ENCODE results near the gene ADGRV1.

ADGRV1 gene

GRCh38 chr5:91024206-91024605, 465.6 kb downstream of the ADGRV1 start:
- no peak for TF ChIP-seq POLR2AphosphoS5 (IDR thresholded peaks at IDR 0.05; ENCODE audit: low read depth, low read length)
- TF ChIP-seq SIN3A (IDR thresholded peaks at IDR 0.05; ENCODE audit: borderline replicate concordance, insufficient read depth, low read length) = no peak
- TF ChIP-seq TAF1 (IDR thresholded peaks at IDR 0.05; ENCODE audit: borderline replicate concordance, insufficient read depth, low read length) = no peak
- TF ChIP-seq FOXP2 (optimal IDR thresholded peaks at IDR 0.05; ENCODE audit: borderline replicate concordance, extremely low read depth, extremely low read length, insufficient read depth) = no peak
- TF ChIP-seq, protein P1, sequence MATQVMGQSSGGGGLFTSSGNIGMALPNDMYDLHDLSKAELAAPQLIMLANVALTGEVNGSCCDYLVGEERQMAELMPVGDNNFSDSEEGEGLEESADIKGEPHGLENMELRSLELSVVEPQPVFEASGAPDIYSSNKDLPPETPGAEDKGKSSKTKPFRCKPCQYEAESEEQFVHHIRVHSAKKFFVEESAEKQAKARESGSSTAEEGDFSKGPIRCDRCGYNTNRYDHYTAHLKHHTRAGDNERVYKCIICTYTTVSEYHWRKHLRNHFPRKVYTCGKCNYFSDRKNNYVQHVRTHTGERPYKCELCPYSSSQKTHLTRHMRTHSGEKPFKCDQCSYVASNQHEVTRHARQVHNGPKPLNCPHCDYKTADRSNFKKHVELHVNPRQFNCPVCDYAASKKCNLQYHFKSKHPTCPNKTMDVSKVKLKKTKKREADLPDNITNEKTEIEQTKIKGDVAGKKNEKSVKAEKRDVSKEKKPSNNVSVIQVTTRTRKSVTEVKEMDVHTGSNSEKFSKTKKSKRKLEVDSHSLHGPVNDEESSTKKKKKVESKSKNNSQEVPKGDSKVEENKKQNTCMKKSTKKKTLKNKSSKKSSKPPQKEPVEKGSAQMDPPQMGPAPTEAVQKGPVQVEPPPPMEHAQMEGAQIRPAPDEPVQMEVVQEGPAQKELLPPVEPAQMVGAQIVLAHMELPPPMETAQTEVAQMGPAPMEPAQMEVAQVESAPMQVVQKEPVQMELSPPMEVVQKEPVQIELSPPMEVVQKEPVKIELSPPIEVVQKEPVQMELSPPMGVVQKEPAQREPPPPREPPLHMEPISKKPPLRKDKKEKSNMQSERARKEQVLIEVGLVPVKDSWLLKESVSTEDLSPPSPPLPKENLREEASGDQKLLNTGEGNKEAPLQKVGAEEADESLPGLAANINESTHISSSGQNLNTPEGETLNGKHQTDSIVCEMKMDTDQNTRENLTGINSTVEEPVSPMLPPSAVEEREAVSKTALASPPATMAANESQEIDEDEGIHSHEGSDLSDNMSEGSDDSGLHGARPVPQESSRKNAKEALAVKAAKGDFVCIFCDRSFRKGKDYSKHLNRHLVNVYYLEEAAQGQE (IDR thresholded peaks at IDR 0.05; ENCODE audit: insufficient read depth in 1 of 2, low read depth in 2 of 2, low read length in 2 of 2) = no peak

- no peak for TF ChIP-seq POLR2AphosphoS5 (IDR thresholded peaks at IDR 0.05; ENCODE audit: low read depth, low read length)
- TF ChIP-seq, protein P1 (IDR thresholded peaks at IDR 0.05; ENCODE audit: insufficient read depth in 1 of 2, low read depth in 2 of 2, low read length in 2 of 2) = no peak
- TF ChIP-seq SIN3A (IDR thresholded peaks at IDR 0.05; ENCODE audit: borderline replicate concordance, insufficient read depth, low read length) = no peak
- no peak for TF ChIP-seq TAF1 (IDR thresholded peaks at IDR 0.05; ENCODE audit: borderline replicate concordance, insufficient read depth, low read length)
- no peak for TF ChIP-seq FOXP2 (optimal IDR thresholded peaks at IDR 0.05; ENCODE audit: borderline replicate concordance, extremely low read depth, extremely low read length, insufficient read depth)
Observed at GRCh38 chr5:91024727-91025126, 466.1 kb downstream of the ADGRV1 start.

DNA sequence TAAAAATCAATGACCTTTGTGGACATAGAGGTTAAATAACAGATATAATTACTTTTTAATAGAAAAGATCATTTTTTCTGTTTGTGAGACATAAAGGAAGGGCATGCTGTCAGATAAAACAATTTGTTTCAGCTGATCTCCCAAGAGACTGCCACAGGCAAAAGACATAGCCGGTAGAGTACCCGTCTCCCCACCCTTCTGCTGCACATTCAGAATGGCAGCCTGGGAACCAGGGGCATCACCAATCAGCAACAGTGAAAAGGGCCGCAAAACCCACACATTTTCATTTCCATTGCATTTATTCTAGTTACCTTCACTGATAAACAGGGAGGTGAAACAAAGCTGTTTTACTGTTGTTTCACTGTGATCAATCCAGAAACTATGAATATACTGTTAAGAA, 466.9 kb downstream of the ADGRV1 start:
- TF ChIP-seq, protein P1 (IDR thresholded peaks at IDR 0.05; ENCODE audit: insufficient read depth in 1 of 2, low read depth in 2 of 2, low read length in 2 of 2) = no peak
- TF ChIP-seq SIN3A (IDR thresholded peaks at IDR 0.05; ENCODE audit: borderline replicate concordance, insufficient read depth, low read length) = no peak
- no peak for TF ChIP-seq FOXP2 (optimal IDR thresholded peaks at IDR 0.05; ENCODE audit: borderline replicate concordance, extremely low read depth, extremely low read length, insufficient read depth)
- TF ChIP-seq POLR2AphosphoS5 (IDR thresholded peaks at IDR 0.05; ENCODE audit: low read depth, low read length) = no peak
- TF ChIP-seq TAF1 (IDR thresholded peaks at IDR 0.05; ENCODE audit: borderline replicate concordance, insufficient read depth, low read length) = no peak

DNA sequence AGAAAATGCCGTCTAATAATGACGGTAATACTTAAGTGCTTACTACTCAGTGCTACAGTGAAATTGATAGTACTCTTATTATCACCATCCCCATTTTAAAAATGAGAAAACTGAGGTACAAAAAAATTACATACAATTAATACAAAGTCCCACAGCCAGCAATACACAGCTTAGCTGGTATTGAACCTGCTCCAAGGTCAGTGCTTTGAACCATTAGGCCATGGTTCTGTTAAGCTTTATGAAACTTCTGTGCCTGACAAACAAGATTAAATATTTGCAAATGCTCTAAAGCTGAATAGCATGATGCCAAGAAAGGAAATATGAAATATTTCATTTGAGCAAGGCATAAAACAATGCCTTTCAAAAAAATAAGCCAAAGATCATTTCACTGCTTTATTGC, 467.4 kb downstream of the ADGRV1 start:
- TF ChIP-seq POLR2AphosphoS5 (IDR thresholded peaks at IDR 0.05; ENCODE audit: low read depth, low read length) = no peak
- no peak for TF ChIP-seq TAF1 (IDR thresholded peaks at IDR 0.05; ENCODE audit: borderline replicate concordance, insufficient read depth, low read length)
- no peak for TF ChIP-seq SIN3A (IDR thresholded peaks at IDR 0.05; ENCODE audit: borderline replicate concordance, insufficient read depth, low read length)
- no peak for TF ChIP-seq FOXP2 (optimal IDR thresholded peaks at IDR 0.05; ENCODE audit: borderline replicate concordance, extremely low read depth, extremely low read length, insufficient read depth)
- TF ChIP-seq, protein P1 (IDR thresholded peaks at IDR 0.05; ENCODE audit: insufficient read depth in 1 of 2, low read depth in 2 of 2, low read length in 2 of 2) = no peak

DNA sequence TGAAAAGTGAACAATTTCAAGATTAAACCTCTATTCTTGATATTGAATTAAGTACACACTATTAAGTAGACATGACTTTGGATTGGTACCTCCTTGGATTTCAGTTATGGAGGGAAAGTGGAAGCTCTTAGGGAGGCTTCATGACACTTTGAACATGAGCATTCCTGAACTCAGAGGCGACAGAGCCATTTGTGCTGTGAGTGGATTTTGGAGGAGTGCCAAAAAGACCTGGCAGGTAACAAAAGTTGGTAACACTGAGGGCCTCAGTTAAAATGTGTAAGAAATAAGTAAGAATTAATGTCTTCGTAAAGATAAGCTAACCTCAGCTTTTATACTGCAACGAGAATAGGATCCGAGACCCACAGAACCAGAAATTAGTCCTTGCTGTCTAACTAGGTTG, 467.9 kb downstream of the ADGRV1 start:
- no peak for TF ChIP-seq SIN3A (IDR thresholded peaks at IDR 0.05; ENCODE audit: borderline replicate concordance, insufficient read depth, low read length)
- TF ChIP-seq FOXP2 (optimal IDR thresholded peaks at IDR 0.05; ENCODE audit: borderline replicate concordance, extremely low read depth, extremely low read length, insufficient read depth) = no peak
- no peak for TF ChIP-seq TAF1 (IDR thresholded peaks at IDR 0.05; ENCODE audit: borderline replicate concordance, insufficient read depth, low read length)
- TF ChIP-seq, protein P1 (IDR thresholded peaks at IDR 0.05; ENCODE audit: insufficient read depth in 1 of 2, low read depth in 2 of 2, low read length in 2 of 2) = no peak
- TF ChIP-seq POLR2AphosphoS5 (IDR thresholded peaks at IDR 0.05; ENCODE audit: low read depth, low read length) = no peak

Measured in PFSK-1 (cell line).